HepG2 (cell line): ENCODE results near the gene RBBP6. TPM values are rescaled to one million over a fixed set of nuclear protein-coding genes. Genes with fewer than 3 reads are reported as not detected.

ENCODE experiments used
- FOXC1 ChIP-seq: sonication (generic); formaldehyde crosslinking; IDR thresholded peaks from 2 replicates; pipeline ENCODE4 v1.8.0; 2022; ENCODE audit warnings: mild to moderate bottlenecking, missing genetic modification reagents, borderline replicate concordance
- FOXP1 ChIP-seq, 2 experiments: fragments of 450-650 bp in 1 of 2; IDR thresholded peaks; 2 replicates each; pipeline ENCODE4 v1.6.1; 2017 to 2018; ENCODE audit warnings: antibody characterized with exemption in 1 of 2
- HMGA1 ChIP-seq: sonication (generic); formaldehyde crosslinking; conservative IDR thresholded peaks from 2 replicates; pipeline ENCODE4 v1.4.0; 2020; ENCODE audit warnings: missing genetic modification reagents
- HOXA5 ChIP-seq: sonication (generic); formaldehyde crosslinking; IDR thresholded peaks from 2 replicates; pipeline ENCODE4 v1.4.0; 2020; ENCODE audit warnings: missing genetic modification reagents
- MED8 ChIP-seq: sonication (generic); formaldehyde crosslinking; IDR thresholded peaks from 2 replicates; pipeline ENCODE4 v1.8.1; 2023; ENCODE audit warnings: mild to moderate bottlenecking, missing genetic modification reagents; ENCODE audit not compliant: insufficient replicate concordance
- PCBP1 ChIP-seq: fragments of 200-400 bp; formaldehyde crosslinking; IDR thresholded peaks from 2 replicates; pipeline ENCODE4 v1.6.1; 2017; ENCODE audit warnings: mild to moderate bottlenecking, low read depth, low read length, borderline replicate concordance
- POGZ ChIP-seq: sonication (generic); formaldehyde crosslinking; IDR thresholded peaks from 2 replicates; pipeline ENCODE4 v1.4.0; 2020; ENCODE audit warnings: mild to moderate bottlenecking, missing genetic modification reagents
- POLR2G ChIP-seq: fragments of 200-400 bp; formaldehyde crosslinking; IDR thresholded peaks from 2 replicates; pipeline ENCODE4 v1.6.1; 2018; ENCODE audit warnings: mild to moderate bottlenecking, low read depth, low read length, moderate library complexity
- RARA ChIP-seq: IDR thresholded peaks from 2 replicates; pipeline ENCODE4 v1.6.1; 2016; ENCODE audit warnings: missing genetic modification reagents, missing compliant biosample characterization
- SMAD9 ChIP-seq: sonication (generic); formaldehyde crosslinking; IDR thresholded peaks from 2 replicates; pipeline ENCODE4 v1.5.1; 2020; ENCODE audit warnings: mild to moderate bottlenecking, missing genetic modification reagents
- TCF12 ChIP-seq, 2 experiments: fragments of 450-650 bp in 1 of 2; sonication (generic) in 1 of 2; formaldehyde crosslinking in 1 of 2; IDR thresholded peaks; 2 replicates each; pipeline versions ENCODE4 v1.6.1 to v1.8.0; 2017 to 2022; ENCODE audit warnings: antibody characterized with exemption in 1 of 2, mild to moderate bottlenecking in 1 of 2, missing genetic modification reagents in 1 of 2, moderate library complexity in 1 of 2
- TCF7L2 ChIP-seq: IDR thresholded peaks from 2 replicates; pipeline ENCODE4 v1.6.1; 2011; ENCODE audit warnings: mild to moderate bottlenecking, low read depth, low read length, moderate library complexity
- TEAD3 ChIP-seq: optimal IDR thresholded peaks from 2 replicates; pipeline ENCODE3; 2016; ENCODE audit warnings: borderline replicate concordance
- THAP11 ChIP-seq: IDR thresholded peaks from 2 replicates; pipeline ENCODE4 v1.6.1; 2016; ENCODE audit warnings: missing biosample characterization, missing genetic modification reagents
- ZFP90 ChIP-seq: sonication (generic); formaldehyde crosslinking; IDR thresholded peaks from 2 replicates; pipeline ENCODE4 v1.8.0; 2022; ENCODE audit warnings: missing genetic modification reagents, mild to moderate bottlenecking, inconsistent platforms, borderline replicate concordance
- ZNF274 ChIP-seq: sonication (generic); formaldehyde crosslinking; IDR thresholded peaks from 2 replicates; pipeline ENCODE4 v1.5.1; 2020; ENCODE audit warnings: mild to moderate bottlenecking, missing genetic modification reagents
- ZNF546 ChIP-seq: sonication (generic); formaldehyde crosslinking; conservative IDR thresholded peaks from 2 replicates; pipeline ENCODE4 v1.8.1; 2023; ENCODE audit warnings: mild to moderate bottlenecking, missing genetic modification reagents
- ZNF562 ChIP-seq: sonication (generic); formaldehyde crosslinking; IDR thresholded peaks from 2 replicates; pipeline ENCODE4 v1.8.0; 2022; ENCODE audit warnings: missing genetic modification reagents, borderline replicate concordance
- ZNF615 ChIP-seq: sonication (generic); formaldehyde crosslinking; IDR thresholded peaks from 2 replicates; pipeline ENCODE4 v1.5.0; 2020; ENCODE audit warnings: mild to moderate bottlenecking, missing genetic modification reagents, borderline replicate concordance
- polyA plus RNA-seq, 8 experiments: library from polyadenylated mRNA; depleted of rRNA in 3 of 8; stranded (reverse) in 7 of 8; unstranded in 1 of 8; fragments of >200 nt; fragmentation: Illumina TruSeq in 4 of 8; extraction: Trizol in 4 of 8; gene quantifications; 2 replicates each; pipeline versions ENCODE4 v1.2.1 to v1.2.3, GENCODE V29; 2011 to 2016; ENCODE audit warnings: low read depth in 4 of 8, missing spikeins in 1 of 8, mixed read lengths in 1 of 8; ENCODE audit not compliant: insufficient read depth in 1 of 8
- total RNA-seq, 5 experiments: library from RNA; depleted of rRNA; stranded (reverse); fragments of >200 nt; fragmentation: Illumina TruSeq; extraction: Trizol; gene quantifications; 2 replicates each; pipeline ENCODE4 v1.2.3, GENCODE V29; 2016; ENCODE audit warnings: low read depth in 1 of 5
- TF ChIP-seq, protein P1 (sequence below): IDR thresholded peaks from 2 replicates; pipeline ENCODE4 v1.6.1; 2016; ENCODE audit warnings: missing compliant biosample characterization, missing genetic modification reagents, borderline replicate concordance
- TF ChIP-seq, protein P2 (sequence below): sonication (generic); formaldehyde crosslinking; IDR thresholded peaks from 2 replicates; pipeline ENCODE4 v1.4.0; 2020; ENCODE audit warnings: low read depth, missing genetic modification reagents
- TF ChIP-seq, protein P3 (sequence below): sonication (generic); formaldehyde crosslinking; IDR thresholded peaks from 2 replicates; pipeline ENCODE4 v1.4.0; 2020; ENCODE audit warnings: missing genetic modification reagents, low read depth, mild to moderate bottlenecking, borderline replicate concordance

RBBP6 gene
- total and polyA plus RNA-seq, 2 of the 13 experiments (the other 11 are each of a cell fraction or from before 2014, with no cell fraction given), result 37.1 to 70.9 TPM

DNA sequence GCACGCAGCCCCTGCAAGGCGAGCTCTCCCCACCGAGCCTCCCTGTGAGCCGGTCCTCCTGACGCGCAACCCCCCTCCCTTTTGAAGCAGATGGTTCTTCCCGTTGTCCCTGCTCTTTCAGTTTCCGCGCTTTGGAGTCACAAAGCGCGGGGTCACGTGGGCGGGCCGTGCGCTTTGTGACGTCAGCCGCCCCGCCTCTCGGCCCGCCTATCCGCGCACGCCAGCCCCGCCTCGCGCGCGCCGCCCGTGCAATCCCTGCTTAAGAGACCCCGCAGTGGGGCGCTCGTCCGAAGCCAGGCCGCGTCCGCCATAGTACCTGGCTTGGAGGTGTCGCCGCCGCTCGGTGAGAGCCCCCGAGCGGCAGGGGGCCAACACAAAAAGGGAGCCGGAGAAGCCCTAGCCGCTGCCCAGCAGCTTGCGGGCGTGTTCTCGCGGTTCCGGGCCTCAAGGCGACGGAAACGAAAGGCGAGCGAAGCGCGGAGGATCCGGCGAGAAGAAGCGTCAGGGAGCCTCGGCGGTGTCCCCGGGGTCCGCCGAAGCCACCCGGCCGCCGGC, at the start of gene RBBP6 (continued):
- TF ChIP-seq, protein P1, sequence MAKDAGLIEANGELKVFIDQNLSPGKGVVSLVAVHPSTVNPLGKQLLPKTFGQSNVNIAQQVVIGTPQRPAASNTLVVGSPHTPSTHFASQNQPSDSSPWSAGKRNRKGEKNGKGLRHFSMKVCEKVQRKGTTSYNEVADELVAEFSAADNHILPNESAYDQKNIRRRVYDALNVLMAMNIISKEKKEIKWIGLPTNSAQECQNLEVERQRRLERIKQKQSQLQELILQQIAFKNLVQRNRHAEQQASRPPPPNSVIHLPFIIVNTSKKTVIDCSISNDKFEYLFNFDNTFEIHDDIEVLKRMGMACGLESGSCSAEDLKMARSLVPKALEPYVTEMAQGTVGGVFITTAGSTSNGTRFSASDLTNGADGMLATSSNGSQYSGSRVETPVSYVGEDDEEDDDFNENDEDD (CRISPR knock-in tag), result peak; percentile 94
- TF ChIP-seq ZNF546 (CRISPR knock-in tag) (peak; percentile 85), TEAD3 (CRISPR knock-in tag) (peak; percentile 86), MED8 (CRISPR knock-in tag) (peak; percentile 74), FOXC1 (CRISPR knock-in tag) (peak; percentile 92; the same call in 1 of the 2 replicates), SMAD9 (CRISPR knock-in tag) (no peak), RARA (peak; percentile 56), POGZ (CRISPR knock-in tag) (peak; percentile 93), THAP11 (CRISPR knock-in tag) (peak; percentile 89), ZNF615 (CRISPR knock-in tag) (no peak), TCF12 (IDR thresholded peaks at IDR 0.05) (no peak), TCF12 (CRISPR knock-in tag; IDR thresholded peaks at IDR 0.05) (no peak), HMGA1 (CRISPR knock-in tag) (no peak), PCBP1 (peak; percentile 95), ZFP90 (CRISPR knock-in tag) (no peak), FOXP1 (IDR thresholded peaks at IDR 0.05) (no peak), FOXP1 (CRISPR knock-in tag; IDR thresholded peaks at IDR 0.05) (no peak), HOXA5 (CRISPR knock-in tag) (peak; percentile 90), ZNF274 (CRISPR knock-in tag) (peak; percentile 90), TCF7L2 (no peak), POLR2G (peak; percentile 99), ZNF562 (CRISPR knock-in tag) (no peak)
- TF ChIP-seq, protein P2, sequence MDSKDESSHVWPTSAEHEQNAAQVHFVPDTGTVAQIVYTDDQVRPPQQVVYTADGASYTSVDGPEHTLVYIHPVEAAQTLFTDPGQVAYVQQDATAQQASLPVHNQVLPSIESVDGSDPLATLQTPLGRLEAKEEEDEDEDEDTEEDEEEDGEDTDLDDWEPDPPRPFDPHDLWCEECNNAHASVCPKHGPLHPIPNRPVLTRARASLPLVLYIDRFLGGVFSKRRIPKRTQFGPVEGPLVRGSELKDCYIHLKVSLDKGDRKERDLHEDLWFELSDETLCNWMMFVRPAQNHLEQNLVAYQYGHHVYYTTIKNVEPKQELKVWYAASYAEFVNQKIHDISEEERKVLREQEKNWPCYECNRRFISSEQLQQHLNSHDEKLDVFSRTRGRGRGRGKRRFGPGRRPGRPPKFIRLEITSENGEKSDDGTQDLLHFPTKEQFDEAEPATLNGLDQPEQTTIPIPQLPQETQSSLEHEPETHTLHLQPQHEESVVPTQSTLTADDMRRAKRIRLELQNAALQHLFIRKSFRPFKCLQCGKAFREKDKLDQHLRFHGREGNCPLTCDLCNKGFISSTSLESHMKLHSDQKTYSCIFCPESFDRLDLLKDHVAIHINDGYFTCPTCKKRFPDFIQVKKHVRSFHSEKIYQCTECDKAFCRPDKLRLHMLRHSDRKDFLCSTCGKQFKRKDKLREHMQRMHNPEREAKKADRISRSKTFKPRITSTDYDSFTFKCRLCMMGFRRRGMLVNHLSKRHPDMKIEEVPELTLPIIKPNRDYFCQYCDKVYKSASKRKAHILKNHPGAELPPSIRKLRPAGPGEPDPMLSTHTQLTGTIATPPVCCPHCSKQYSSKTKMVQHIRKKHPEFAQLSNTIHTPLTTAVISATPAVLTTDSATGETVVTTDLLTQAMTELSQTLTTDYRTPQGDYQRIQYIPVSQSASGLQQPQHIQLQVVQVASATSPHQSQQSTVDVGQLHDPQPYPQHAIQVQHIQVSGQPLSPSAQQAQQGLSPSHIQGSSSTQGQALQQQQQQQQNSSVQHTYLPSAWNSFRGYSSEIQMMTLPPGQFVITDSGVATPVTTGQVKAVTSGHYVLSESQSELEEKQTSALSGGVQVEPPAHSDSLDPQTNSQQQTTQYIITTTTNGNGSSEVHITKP (CRISPR knock-in tag), result peak; percentile 99
- TF ChIP-seq, protein P3, sequence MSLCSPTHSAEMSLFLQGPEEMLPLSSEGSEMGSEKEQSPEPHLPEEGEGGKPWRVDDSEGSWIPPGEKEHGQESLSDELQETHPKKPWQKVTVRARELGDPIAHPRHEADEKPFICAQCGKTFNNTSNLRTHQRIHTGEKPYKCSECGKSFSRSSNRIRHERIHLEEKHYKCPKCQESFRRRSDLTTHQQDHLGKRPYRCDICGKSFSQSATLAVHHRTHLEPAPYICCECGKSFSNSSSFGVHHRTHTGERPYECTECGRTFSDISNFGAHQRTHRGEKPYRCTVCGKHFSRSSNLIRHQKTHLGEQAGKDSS (CRISPR knock-in tag), result peak; percentile 82; the same call in 1 of the 2 replicates
